K562 (cell line): ENCODE results near the gene ZNF705A. TPM values are rescaled to one million over a fixed set of nuclear protein-coding genes. Genes with fewer than 3 reads are reported as not detected.

Source experiments
- ATAC-seq: fragments of 200-7000 bp; cut with Tn5 transposase; 3 replicates; pipeline ENCODE4 v1.9.1; 2020; ENCODE audit warnings: moderate library complexity
- BruUV-seq: library from RNA; stranded (reverse); fragments of 400-500 nt; replicated peaks from 2 replicates; lab custom pipeline; 2021; lab: Mats Ljungman, UMichigan
- CTCF ChIA-PET: fragments of 300-600 bp; formaldehyde crosslinking; extraction: SDS; loops from one replicate; lab custom pipeline; 2021; ENCODE audit warnings: low intra/inter-chr PET ratio; lab: Yijun Ruan, JAX
- POLR2A ChIA-PET: fragments of 300-600, 350-650 bp; sonication (Branson Sonifier 250); formaldehyde crosslinking; extraction: SDS; loops from one replicate; lab custom pipeline; 2021; ENCODE audit warnings: antibody characterized with exemption, inconsistent platforms; lab: Yijun Ruan, JAX
- DNase-seq, 4 experiments: peaks; one replicate each; pipeline versions ENCODE4 v3.0.0 to v3.0.0-alpha.2; 2011 to 2018; ENCODE audit warnings: low spot score in 3 of 4, mixed read lengths in 3 of 4; ENCODE audit errors: extremely low read depth in 1 of 4
- FAIRE-seq: peaks from 2 replicates; lab custom pipeline; 2011; peaks lifted over from hg19 to GRCh38; lab: Jason Lieb, UNC
- H2AFZ ChIP-seq: 2 replicates; pipeline ENCODE4 v1.6.0; 2011; ENCODE audit warnings: low read depth, low read length, control low read depth, inconsistent platforms
- H3K27ac ChIP-seq: fragments of 200-600 bp; 3 replicates; pipeline ENCODE4 v1.8.0; 2011; ENCODE audit warnings: low read depth, mild to moderate bottlenecking, control low read depth, inconsistent platforms, low read length, moderate library complexity, mixed read lengths; ENCODE audit errors: extremely low read depth
- H3K27me3 ChIP-seq, 2 experiments: fragments of 300-600 bp in 1 of 2; 2 replicates in 1 of 2; 3 replicates in 1 of 2; pipeline versions ENCODE4 v1.6.0 to v1.8.0; 2011; ENCODE audit warnings: inconsistent platforms in 2 of 2, low read length in 2 of 2, mild to moderate bottlenecking in 1 of 2, mixed read lengths in 1 of 2, moderate library complexity in 1 of 2; ENCODE audit not compliant: control insufficient read depth in 2 of 2, insufficient read depth in 2 of 2
- H3K36me3 ChIP-seq: fragments of 300-600 bp; 3 replicates; pipeline ENCODE4 v1.8.0; 2011; ENCODE audit warnings: mild to moderate bottlenecking, low read length, inconsistent platforms; ENCODE audit not compliant: control insufficient read depth, insufficient read depth
- H3K4me1 ChIP-seq, 2 experiments: fragments of 200-600 bp in 1 of 2; replicated peaks in 1 of 2; 2 replicates in 1 of 2; 3 replicates in 1 of 2; pipeline versions ENCODE4 v1.5.1 to v1.8.0; 2011; ENCODE audit warnings: inconsistent platforms in 2 of 2, low read length in 2 of 2, mild to moderate bottlenecking in 1 of 2, mixed read lengths in 1 of 2, moderate library complexity in 1 of 2; ENCODE audit not compliant: control insufficient read depth in 2 of 2, insufficient read depth in 2 of 2
- H3K4me2 ChIP-seq: 2 replicates; pipeline ENCODE4 v1.6.1; 2011; ENCODE audit warnings: low read length, control low read depth, inconsistent platforms, mixed read lengths; ENCODE audit not compliant: insufficient read depth
- H3K4me3 ChIP-seq: fragments of 200-600 bp; sonication (generic), shearing (Covaris generic); 2 replicates; pipeline ENCODE4 v1.5.1; 2016; ENCODE audit warnings: control low read depth, inconsistent platforms
- H3K79me2 ChIP-seq: fragments of 200-600 bp; 3 replicates; pipeline ENCODE4 v1.8.0; 2011; ENCODE audit warnings: low read length, inconsistent platforms; ENCODE audit not compliant: control insufficient read depth, insufficient read depth
- H3K9ac ChIP-seq, 2 experiments: 2 replicates each; pipeline versions ENCODE4 v1.6.0 to v1.6.1; 2011; ENCODE audit warnings: low read depth in 2 of 2, low read length in 2 of 2, control low read depth in 1 of 2, inconsistent platforms in 1 of 2, mild to moderate bottlenecking in 1 of 2, mixed read lengths in 1 of 2; ENCODE audit not compliant: insufficient read depth in 1 of 2
- H3K9me1 ChIP-seq: one replicate; pipeline ENCODE4 v1.6.0; 2011; ENCODE audit warnings: inconsistent platforms, mild to moderate bottlenecking, low read length, moderate library complexity; ENCODE audit not compliant: control insufficient read depth, insufficient read depth
- H3K9me3 ChIP-seq: replicated peaks from 2 replicates; pipeline ENCODE4 v1.5.1; 2011; ENCODE audit warnings: low read depth, low read length, inconsistent platforms; ENCODE audit not compliant: control insufficient read depth, insufficient read depth
- H4K20me1 ChIP-seq: replicated peaks from 2 replicates; pipeline ENCODE4 v1.6.1; 2011; ENCODE audit warnings: low read length, inconsistent platforms, mixed read lengths; ENCODE audit not compliant: control insufficient read depth, insufficient read depth
- ARID2 ChIP-seq: fragments of 450-650 bp; IDR thresholded peaks from 2 replicates; pipeline ENCODE4 v1.6.1; 2017; ENCODE audit warnings: antibody characterized with exemption, mild to moderate bottlenecking
- RNF219 ChIP-seq: fragments of 250-450 bp; sonication (Bioruptor Pico); IDR thresholded peaks from 2 replicates; pipeline ENCODE4 v1.5.0; 2022; ENCODE audit warnings: mild to moderate bottlenecking
- SMC3 ChIP-seq: conservative IDR thresholded peaks from 2 replicates; pipeline ENCODE4 v1.6.1; 2011; ENCODE audit warnings: low read depth, low read length, improper control_type of control experiment; ENCODE audit not compliant: insufficient read depth
- TRIM28 ChIP-seq: fragments of 450-650 bp; IDR thresholded peaks from 2 replicates; pipeline ENCODE4 v1.6.1; 2017
- ZC3H4 ChIP-seq: sonication (generic); formaldehyde crosslinking; IDR thresholded peaks from 2 replicates; pipeline ENCODE4 v1.9.0; 2021; ENCODE audit warnings: missing genetic modification reagents, borderline replicate concordance
- ZNF384 ChIP-seq: IDR thresholded peaks from 2 replicates; pipeline ENCODE4 v1.6.1; 2012; ENCODE audit warnings: low read depth, low read length, improper control_type of control experiment
- ZNF511 ChIP-seq: sonication (generic); formaldehyde crosslinking; IDR thresholded peaks from 2 replicates; pipeline ENCODE4 v1.8.0; 2022; ENCODE audit warnings: mild to moderate bottlenecking, missing genetic modification reagents
- WGBS: fragments of 100-300 bp; shearing (Covaris generic); methylation state at CpG from one replicate; pipeline ENCODE4 v1.1.6; 2016; ENCODE audit warnings: low coverage, mixed read lengths; ENCODE audit not compliant: insufficient coverage; ENCODE audit errors: missing lambda C conversion rate; 5-methylcytosine and 5-hydroxymethylcytosine counted together
- in situ Hi-C: fragments of 300-500 bp; cut with MboI; formaldehyde crosslinking; loops from 4 replicates; pipeline ENCODE4 v1.15.0; 2018; ENCODE audit warnings: inconsistent platforms, mixed read lengths
- intact Hi-C: fragments of 100-400 bp; cut with micrococcal nuclease; formaldehyde crosslinking; loops from 2 replicates; pipeline ENCODE4 v1.14.2; 2022
- polyA plus RNA-seq, 8 experiments: library from polyadenylated mRNA; depleted of rRNA in 4 of 8; stranded (reverse) in 5 of 8; unstranded in 3 of 8; fragments of >200 nt; fragmentation: Nextera tagmentation in 2 of 8; fragmentation: Illumina TruSeq in 1 of 8; extraction: Ambion mirVana in 2 of 8; extraction: Trizol in 1 of 8; gene quantifications; 2 replicates each; pipeline versions ENCODE4 v1.2.1 to v1.2.3, GENCODE V29; 2011 to 2014; ENCODE audit warnings: inconsistent platforms in 1 of 8, missing spikeins in 1 of 8
- total RNA-seq, 7 experiments: library from RNA; depleted of rRNA in 6 of 7; stranded (reverse); fragments of >200 nt in 6 of 7; fragmentation: Illumina TruSeq in 2 of 7; extraction: Trizol in 2 of 7; gene quantifications; 2 replicates each; pipeline versions ENCODE4 v1.2.1 to v1.2.3, GENCODE V29; 2011 to 2021; ENCODE audit warnings: low replicate concordance in 1 of 7
- TF ChIP-seq, protein P1 (sequence below): fragments of 250-450 bp; sonication (Bioruptor Pico); IDR thresholded peaks from 2 replicates; pipeline ENCODE4 v1.8.0; 2022; ENCODE audit warnings: moderate library complexity, mild to moderate bottlenecking, inconsistent platforms

ZNF705A gene
- total and polyA plus RNA-seq, 9 of the 15 experiments (the other 6 are each of a cell fraction or from before 2014, with no cell fraction given) = not detected

- CTCF ChIA-PET = interaction anchor here (1.7 kb wide), 1 partner anchor 60 kb away, joined by 8 read pairs; no protein-coding TSS in a partner anchor
- FAIRE-seq = peak; percentile 83
- no peak overlapping the region; the same call in 1 of the 2 replicates for H3K4me2 ChIP-seq
- TF ChIP-seq ARID2 (peak; percentile 78), ZNF511 (CRISPR knock-in tag) (no peak), ZC3H4 (no peak), RNF219 (CRISPR knock-in tag) (no peak), ZNF384 (peak; percentile 61; the same call in 1 of the 2 replicates), TRIM28 (no peak), SMC3 (peak; percentile 90)
- TF ChIP-seq, protein P1, sequence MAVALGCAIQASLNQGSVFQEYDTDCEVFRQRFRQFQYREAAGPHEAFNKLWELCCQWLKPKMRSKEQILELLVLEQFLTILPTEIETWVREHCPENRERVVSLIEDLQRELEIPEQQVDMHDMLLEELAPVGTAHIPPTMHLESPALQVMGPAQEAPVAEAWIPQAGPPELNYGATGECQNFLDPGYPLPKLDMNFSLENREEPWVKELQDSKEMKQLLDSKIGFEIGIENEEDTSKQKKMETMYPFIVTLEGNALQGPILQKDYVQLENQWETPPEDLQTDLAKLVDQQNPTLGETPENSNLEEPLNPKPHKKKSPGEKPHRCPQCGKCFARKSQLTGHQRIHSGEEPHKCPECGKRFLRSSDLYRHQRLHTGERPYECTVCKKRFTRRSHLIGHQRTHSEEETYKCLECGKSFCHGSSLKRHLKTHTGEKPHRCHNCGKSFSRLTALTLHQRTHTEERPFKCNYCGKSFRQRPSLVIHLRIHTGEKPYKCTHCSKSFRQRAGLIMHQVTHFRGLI (CRISPR knock-in tag) = no peak
Measured at GRCh38 chr12:8108808-8109398, 47.9 kb upstream of the ZNF705A start.

More at GRCh38 chr12:8108808-8109398, 47.9 kb upstream of the ZNF705A start:
- in situ Hi-C loops = no loop called here
- H3K27me3 ChIP-seq = no peaks in the 10 kb centered on the region
- H3K9me3 ChIP-seq = no peaks in the 10 kb centered on the region
- intact Hi-C loops = loop anchor here (1.0 to 2.0 kb wide), 2 partner anchors 61 to 128 kb away; no protein-coding TSS in a partner anchor
- DNase-seq = peak; percentile 50 to 75 (median 57)
- 0% methylated on average over 3 of the region's 3 CpGs for WGBS
- BruUV-seq = no TSS peak
- H3K36me3 ChIP-seq = no peaks in the 10 kb centered on the region
- H3K27ac ChIP-seq = no peak overlapping the region
- H3K79me2 ChIP-seq = no peaks in the 10 kb centered on the region
- ATAC-seq = peak; percentile 75
- H4K20me1 ChIP-seq = no peaks in the 10 kb centered on the region
- H3K4me3 ChIP-seq = no peak overlapping the region
- peak overlapping the region in 1 of 2 experiments; percentile 51; a peak in 1 of 4 replicates for H3K9ac ChIP-seq
- H2AFZ ChIP-seq = peak overlapping the region; percentile 81
- POLR2A ChIA-PET = interaction anchor here (0.6 kb wide), 1 partner anchor 10 kb away, joined by 3 read pairs; no protein-coding TSS in a partner anchor
- H3K9me1 ChIP-seq = no peaks in the 10 kb centered on the region
- no peaks in the 10 kb centered on the region for H3K4me1 ChIP-seq
